ELR (cell line): ENCODE measurements around the gene HYAL2.

Experiments used
- DNase-seq: peaks from one replicate; pipeline ENCODE4 v3.0.0-alpha.2; 2015; ENCODE audit warnings: low read depth

HYAL2 gene

GRCh38 chr3:50271314-50271936, 51.1 kb downstream of the HYAL2 start:
- DNase-seq: no peak

- DNase-seq: peak; percentile 70
Observed at GRCh38 chr3:50270422-50271224, 51.9 kb downstream of the HYAL2 start.

- DNase-seq: peak; percentile 80
Observed at GRCh38 chr3:50269977-50270413, 52.5 kb downstream of the HYAL2 start.

- DNase-seq: no peak
Observed at GRCh38 chr3:50269460-50269859, 53.1 kb downstream of the HYAL2 start.

GRCh38 chr3:50268703-50269451, 53.7 kb downstream of the HYAL2 start, which contains the start of gene SEMA3B:
SEMA3B (plus strand) TSS chr3:50269147; CDS start chr3:50269241, 94 bp downstream.
- DNase-seq: peak; percentile 62

- DNase-seq: no peak
Observed at GRCh38 chr3:50268276-50268675, 54.3 kb downstream of the HYAL2 start.
